Erythroblast (primary cell): Measurements from ENCODE around the gene MTHFD1.

Experiments used
- GATA1 ChIP-seq: IDR thresholded peaks from 2 replicates; pipeline ENCODE4 v1.6.1; 2011; ENCODE audit warnings: low read depth, mild to moderate bottlenecking, control low read depth, low read length, moderate library complexity
- POLR2A ChIP-seq: IDR thresholded peaks from 2 replicates; pipeline ENCODE4 v1.6.1; 2011; ENCODE audit warnings: mild to moderate bottlenecking, low read length

DNA sequence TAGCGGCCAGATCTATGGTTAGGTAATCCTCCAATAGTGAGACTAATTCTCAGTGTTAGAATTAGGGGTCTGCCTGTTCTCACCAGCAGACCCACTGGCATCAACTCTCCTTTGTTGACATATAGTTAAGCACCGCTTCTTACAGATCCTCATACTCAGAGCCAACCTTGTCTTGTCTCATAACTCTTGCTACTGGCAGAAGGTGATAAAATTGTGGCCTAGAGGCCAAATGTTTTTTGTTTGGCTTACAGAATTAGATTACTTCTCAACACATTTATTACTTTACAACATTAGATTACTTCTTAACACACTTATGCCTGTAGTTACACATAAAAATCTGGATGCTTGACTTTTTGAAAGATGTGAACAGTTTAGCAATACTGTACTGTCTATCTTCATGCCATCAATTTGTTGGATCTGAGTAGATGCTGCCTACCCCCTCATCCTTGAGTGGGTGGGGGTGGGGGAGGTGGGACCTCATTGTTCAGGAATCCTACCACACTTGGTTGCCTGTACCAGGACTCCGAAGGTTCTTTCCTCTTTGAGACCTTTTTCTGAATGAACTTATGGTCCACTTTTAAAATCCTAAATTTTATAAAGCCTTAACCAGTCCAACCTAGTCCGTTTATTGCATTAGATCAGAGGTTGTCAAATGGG is 7.0 kb downstream of the MTHFD1 start:
- TF ChIP-seq POLR2A = peak; percentile 19
- TF ChIP-seq GATA1 = no peak
